MCF 10A (cell line): ENCODE measurements around the gene ZNF674. TPM values are rescaled to one million over a fixed set of nuclear protein-coding genes. Genes with fewer than 3 reads are reported as not detected.

ENCODE experiments used
- BruUV-seq: library from RNA; stranded (reverse); fragments of 400-500 nt; replicated peaks from 2 replicates; lab custom pipeline; 2021; lab: Mats Ljungman, UMichigan
- CTCF ChIA-PET: fragments of 300-600 bp; sonication (Branson Sonifier 250); formaldehyde crosslinking; extraction: SDS; loops from one replicate; lab custom pipeline; 2021; ENCODE audit warnings: antibody characterized with exemption, inconsistent platforms; lab: Yijun Ruan, JAX
- POLR2A ChIA-PET: fragments of 300-600, 350-650 bp; sonication (Branson Sonifier 250); formaldehyde crosslinking; extraction: SDS; loops from one replicate; lab custom pipeline; 2020; ENCODE audit warnings: antibody characterized with exemption, inconsistent platforms; lab: Yijun Ruan, JAX
- DNase-seq: peaks from one replicate; pipeline ENCODE4 v3.0.0-alpha.2; 2018; ENCODE audit not compliant: unreplicated experiment
- H3K27ac Mint-ChIP-seq: one replicate; pipeline ENCODE4 v1.8.0; 2022; ENCODE audit warnings: mild to moderate bottlenecking, low read depth, mixed read lengths; ENCODE audit not compliant: unreplicated experiment
- H3K27me3 Mint-ChIP-seq: one replicate; pipeline ENCODE4 v1.8.0; 2022; ENCODE audit warnings: mixed read lengths; ENCODE audit not compliant: insufficient read depth, unreplicated experiment
- H3K36me3 Mint-ChIP-seq: one replicate; pipeline ENCODE4 v1.8.0; 2022; ENCODE audit warnings: mild to moderate bottlenecking, moderate library complexity, mixed read lengths; ENCODE audit not compliant: insufficient read depth, unreplicated experiment
- H3K4me1 Mint-ChIP-seq: one replicate; pipeline ENCODE4 v1.8.0; 2022; ENCODE audit warnings: mixed read lengths; ENCODE audit not compliant: insufficient read depth, unreplicated experiment
- H3K4me3 Mint-ChIP-seq: one replicate; pipeline ENCODE4 v1.8.0; 2022; ENCODE audit warnings: mild to moderate bottlenecking, moderate library complexity, mixed read lengths; ENCODE audit not compliant: unreplicated experiment
- H3K9me3 Mint-ChIP-seq: one replicate; pipeline ENCODE4 v1.8.0; 2022; ENCODE audit warnings: mixed read lengths; ENCODE audit not compliant: unreplicated experiment
- intact Hi-C: fragments of 100-400 bp; cut with micrococcal nuclease; formaldehyde crosslinking; loops from 2 replicates; pipeline ENCODE4 v1.14.1; 2022
- total RNA-seq: library from RNA; stranded (reverse); gene quantifications from 2 replicates; pipeline ENCODE4 v1.2.3, GENCODE V29; 2022
- TF ChIP-seq, protein P1 (sequence below): fragments of 200-600 bp; IDR thresholded peaks from one replicate; pipeline ENCODE4 v1.8.0; 2022; ENCODE audit warnings: antibody characterized with exemption, mild to moderate bottlenecking; ENCODE audit not compliant: unreplicated experiment

Gene ZNF674
- total RNA-seq, 1 experiment from 2014 or later: 9.7 TPM

DNA sequence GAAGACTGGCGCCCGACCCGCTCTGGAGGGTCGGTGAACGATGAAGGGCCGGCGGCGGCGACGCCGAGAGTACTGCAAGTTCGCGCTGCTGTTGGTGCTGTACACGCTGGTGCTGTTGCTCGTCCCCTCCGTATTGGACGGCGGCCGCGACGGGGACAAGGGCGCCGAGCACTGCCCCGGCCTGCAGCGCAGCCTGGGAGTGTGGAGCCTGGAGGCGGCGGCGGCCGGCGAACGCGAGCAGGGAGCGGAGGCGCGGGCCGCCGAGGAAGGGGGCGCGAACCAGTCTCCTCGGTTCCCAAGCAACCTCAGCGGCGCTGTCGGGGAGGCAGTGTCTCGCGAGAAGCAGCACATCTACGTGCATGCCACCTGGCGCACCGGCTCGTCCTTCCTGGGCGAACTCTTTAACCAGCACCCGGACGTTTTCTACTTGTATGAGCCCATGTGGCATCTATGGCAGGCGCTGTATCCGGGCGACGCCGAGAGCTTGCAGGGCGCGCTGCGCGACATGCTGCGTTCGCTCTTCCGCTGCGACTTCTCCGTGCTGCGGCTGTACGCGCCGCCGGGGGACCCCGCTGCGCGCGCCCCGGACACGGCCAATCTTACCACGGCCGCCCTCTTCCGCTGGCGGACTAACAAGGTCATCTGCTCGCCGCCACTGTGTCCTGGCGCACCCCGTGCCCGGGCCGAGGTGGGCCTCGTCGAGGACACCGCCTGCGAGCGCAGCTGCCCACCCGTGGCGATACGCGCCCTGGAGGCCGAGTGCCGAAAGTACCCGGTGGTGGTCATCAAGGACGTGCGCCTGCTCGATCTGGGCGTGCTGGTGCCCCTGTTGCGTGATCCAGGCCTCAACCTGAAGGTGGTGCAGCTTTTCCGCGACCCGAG lies 28.9 kb upstream of the ZNF674 start:
- peak overlapping the region; percentile 65 for H3K4me3 Mint-ChIP-seq
- intact Hi-C loops: no loop called here
- H3K36me3 Mint-ChIP-seq: no peaks in the 10 kb centered on the region
- ChIA-PET POLR2A (no interaction called here), CTCF (no interaction called here)
- peak; percentile 47 for DNase-seq
- H3K27ac Mint-ChIP-seq: no peak overlapping the region
- peaks cover 5% of the 10 kb centered on the region for H3K4me1 Mint-ChIP-seq
- no TSS peak for BruUV-seq
- TF ChIP-seq, protein P1, sequence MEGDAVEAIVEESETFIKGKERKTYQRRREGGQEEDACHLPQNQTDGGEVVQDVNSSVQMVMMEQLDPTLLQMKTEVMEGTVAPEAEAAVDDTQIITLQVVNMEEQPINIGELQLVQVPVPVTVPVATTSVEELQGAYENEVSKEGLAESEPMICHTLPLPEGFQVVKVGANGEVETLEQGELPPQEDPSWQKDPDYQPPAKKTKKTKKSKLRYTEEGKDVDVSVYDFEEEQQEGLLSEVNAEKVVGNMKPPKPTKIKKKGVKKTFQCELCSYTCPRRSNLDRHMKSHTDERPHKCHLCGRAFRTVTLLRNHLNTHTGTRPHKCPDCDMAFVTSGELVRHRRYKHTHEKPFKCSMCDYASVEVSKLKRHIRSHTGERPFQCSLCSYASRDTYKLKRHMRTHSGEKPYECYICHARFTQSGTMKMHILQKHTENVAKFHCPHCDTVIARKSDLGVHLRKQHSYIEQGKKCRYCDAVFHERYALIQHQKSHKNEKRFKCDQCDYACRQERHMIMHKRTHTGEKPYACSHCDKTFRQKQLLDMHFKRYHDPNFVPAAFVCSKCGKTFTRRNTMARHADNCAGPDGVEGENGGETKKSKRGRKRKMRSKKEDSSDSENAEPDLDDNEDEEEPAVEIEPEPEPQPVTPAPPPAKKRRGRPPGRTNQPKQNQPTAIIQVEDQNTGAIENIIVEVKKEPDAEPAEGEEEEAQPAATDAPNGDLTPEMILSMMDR: no peak
- peaks cover 40% of the 10 kb centered on the region for H3K27me3 Mint-ChIP-seq
- H3K9me3 Mint-ChIP-seq: no peaks in the 10 kb centered on the region

DNA sequence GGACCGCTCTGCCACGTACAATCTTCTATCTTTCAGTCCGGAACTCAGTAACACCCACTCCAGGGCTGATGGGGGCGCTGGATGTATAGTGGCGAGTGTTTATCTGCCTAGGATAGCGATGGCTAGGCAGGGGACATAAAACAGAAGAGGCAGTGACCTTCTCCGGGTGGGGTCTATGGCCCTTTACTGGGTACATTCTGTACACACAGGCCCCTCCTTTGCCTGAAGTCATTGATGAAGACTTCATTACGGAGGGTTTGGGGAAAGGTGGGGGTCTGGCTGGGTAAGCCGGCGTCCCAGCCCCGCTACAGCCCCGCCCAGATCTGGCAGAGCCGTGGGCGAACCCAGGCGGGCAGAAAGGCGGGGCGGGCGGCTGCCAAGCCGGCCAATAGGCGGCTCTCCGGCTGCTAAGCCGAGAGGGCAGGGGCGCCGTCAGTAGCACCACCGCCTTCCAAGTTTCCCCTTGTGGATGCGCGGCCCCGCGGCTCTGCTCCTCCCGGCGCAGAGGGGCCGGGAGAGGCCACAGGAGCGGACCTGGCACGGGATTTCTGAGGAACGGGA lies 28.2 kb upstream of the ZNF674 start, which contains the start of gene CHST7:
TSS of gene CHST7 (plus strand) at position 435 of the 561 bp plus-strand sequence. CDS start 167 bp downstream, outside the sequence.
- no TSS peak for BruUV-seq
- intact Hi-C loops: no loop called here
- H3K9me3 Mint-ChIP-seq: no peaks in the 10 kb centered on the region
- peak; percentile 18 for DNase-seq
- ChIA-PET CTCF (no interaction called here), POLR2A (interaction anchor here (1.3 to 1.5 kb wide), 2 partner anchors 9 to 17 kb away, joined by 3 to 5 read pairs; no protein-coding TSS in a partner anchor)
- peaks cover 47% of the 10 kb centered on the region for H3K27me3 Mint-ChIP-seq
- TF ChIP-seq, protein P1: no peak
- no peaks in the 10 kb centered on the region for H3K36me3 Mint-ChIP-seq
- no peak within 1 kb of the TSS for H3K27ac Mint-ChIP-seq
- H3K4me3 Mint-ChIP-seq: peak within 1 kb of the TSS; percentile 65
- peaks cover 5% of the 10 kb centered on the region for H3K4me1 Mint-ChIP-seq

DNA sequence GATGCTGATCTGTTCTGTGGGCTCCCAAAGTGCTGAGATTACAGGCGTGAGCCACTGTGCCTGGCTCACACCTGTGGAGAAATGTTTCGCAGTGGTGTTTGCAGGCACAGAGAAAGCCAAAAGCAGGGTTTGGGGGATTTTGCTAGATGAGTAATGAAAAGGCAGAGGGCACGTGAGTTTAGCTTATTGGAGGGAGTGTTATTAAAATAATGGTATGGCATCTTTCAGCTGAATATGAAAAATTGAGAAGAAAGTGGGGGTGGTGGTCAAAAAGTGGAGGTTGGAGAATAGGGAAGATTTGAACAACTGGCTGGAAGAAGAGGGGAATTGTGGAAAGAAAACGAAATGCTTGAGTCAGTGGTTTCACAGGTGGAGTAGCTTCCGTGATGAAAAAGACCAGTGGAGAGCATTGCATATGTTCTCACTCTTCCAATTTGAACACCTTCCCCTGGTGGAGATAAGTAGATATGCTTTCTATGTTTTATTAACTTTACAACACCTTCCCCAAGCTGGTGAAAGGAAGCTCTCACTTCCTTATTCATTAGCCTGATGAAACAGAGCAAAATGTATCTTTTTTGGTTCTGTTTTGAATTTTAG lies 27.2 kb upstream of the ZNF674 start:
- Mint-ChIP-seq H3K27ac (no peak overlapping the region), H3K4me3 (no peak overlapping the region), H3K9me3 (no peaks in the 10 kb centered on the region), H3K27me3 (peaks cover 42% of the 10 kb centered on the region), H3K36me3 (no peaks in the 10 kb centered on the region), H3K4me1 (peaks cover 5% of the 10 kb centered on the region)
- ChIA-PET CTCF (interaction anchor here (0.6 to 0.7 kb wide), 2 partner anchors 10 to 1394 kb away, joined by 3 read pairs; no protein-coding TSS in a partner anchor), POLR2A (interaction anchor here (1.3 to 1.5 kb wide), 2 partner anchors 10 to 16 kb away, joined by 3 to 5 read pairs; no protein-coding TSS in a partner anchor)
- no peak for DNase-seq
- BruUV-seq: no TSS peak
- TF ChIP-seq, protein P1: no peak
- intact Hi-C loops: no loop called here
